Prostate gland (tissue), 2 donors: ENCODE results near the gene IFNA21.
"Not testable (repeated sequence)": the region's sequence is repeated elsewhere in the genome, so short reads cannot be mapped to it uniquely, and the experiment has no call there.

ENCODE experiments used
- POLR2AphosphoS5 ChIP-seq: sonication (generic); formaldehyde crosslinking; IDR thresholded peaks from one replicate; pipeline ENCODE4 v1.6.1; 2017; ENCODE audit warnings: antibody characterized with exemption
- TF ChIP-seq, protein P1 (sequence below), 4 experiments: fragments of 200-600 bp in 2 of 4; fragments of 450-650 bp in 2 of 4; sonication (generic) in 2 of 4; IDR thresholded peaks; 1 replicate in 3 of 4; 2 replicates in 1 of 4; pipeline ENCODE4 v1.5.1; 2016 to 2019; ENCODE audit warnings: antibody characterized with exemption in 4 of 4, mild to moderate bottlenecking in 2 of 4, moderate library complexity in 2 of 4

DNA sequence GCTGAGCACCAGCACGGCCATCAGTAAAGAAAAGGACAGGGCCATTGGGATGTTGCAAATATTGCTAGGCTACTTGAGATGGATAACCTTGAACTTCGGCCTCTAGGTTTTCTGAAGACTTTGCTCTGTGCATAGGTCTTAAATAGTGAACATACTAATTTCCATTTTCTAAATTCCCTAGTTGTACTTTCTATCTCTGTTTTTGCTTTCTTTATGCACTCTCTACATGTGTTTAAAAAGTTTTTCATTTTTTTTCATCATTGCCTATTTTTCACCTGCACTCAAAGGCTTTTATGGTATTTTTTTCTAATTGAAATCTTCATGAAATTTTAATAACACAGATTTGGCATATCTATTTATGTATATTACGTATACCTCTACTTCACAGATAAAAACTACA lies 21.0 kb upstream of the IFNA21 start, which contains the start of gene IFNA4:
- not testable (repeated sequence) for TF ChIP-seq POLR2AphosphoS5
- TF ChIP-seq, protein P1, sequence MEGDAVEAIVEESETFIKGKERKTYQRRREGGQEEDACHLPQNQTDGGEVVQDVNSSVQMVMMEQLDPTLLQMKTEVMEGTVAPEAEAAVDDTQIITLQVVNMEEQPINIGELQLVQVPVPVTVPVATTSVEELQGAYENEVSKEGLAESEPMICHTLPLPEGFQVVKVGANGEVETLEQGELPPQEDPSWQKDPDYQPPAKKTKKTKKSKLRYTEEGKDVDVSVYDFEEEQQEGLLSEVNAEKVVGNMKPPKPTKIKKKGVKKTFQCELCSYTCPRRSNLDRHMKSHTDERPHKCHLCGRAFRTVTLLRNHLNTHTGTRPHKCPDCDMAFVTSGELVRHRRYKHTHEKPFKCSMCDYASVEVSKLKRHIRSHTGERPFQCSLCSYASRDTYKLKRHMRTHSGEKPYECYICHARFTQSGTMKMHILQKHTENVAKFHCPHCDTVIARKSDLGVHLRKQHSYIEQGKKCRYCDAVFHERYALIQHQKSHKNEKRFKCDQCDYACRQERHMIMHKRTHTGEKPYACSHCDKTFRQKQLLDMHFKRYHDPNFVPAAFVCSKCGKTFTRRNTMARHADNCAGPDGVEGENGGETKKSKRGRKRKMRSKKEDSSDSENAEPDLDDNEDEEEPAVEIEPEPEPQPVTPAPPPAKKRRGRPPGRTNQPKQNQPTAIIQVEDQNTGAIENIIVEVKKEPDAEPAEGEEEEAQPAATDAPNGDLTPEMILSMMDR (IDR thresholded peaks at IDR 0.05) = not testable (repeated sequence)
